Suppressor macrophage treated with lipopolysaccharide for 4 hours (primary cell): Measurements from ENCODE around the gene TRIP11.

Experiments used
- DNase-seq: peaks from one replicate; pipeline ENCODE4 v3.0.0-alpha.2; 2020

Gene TRIP11

DNA sequence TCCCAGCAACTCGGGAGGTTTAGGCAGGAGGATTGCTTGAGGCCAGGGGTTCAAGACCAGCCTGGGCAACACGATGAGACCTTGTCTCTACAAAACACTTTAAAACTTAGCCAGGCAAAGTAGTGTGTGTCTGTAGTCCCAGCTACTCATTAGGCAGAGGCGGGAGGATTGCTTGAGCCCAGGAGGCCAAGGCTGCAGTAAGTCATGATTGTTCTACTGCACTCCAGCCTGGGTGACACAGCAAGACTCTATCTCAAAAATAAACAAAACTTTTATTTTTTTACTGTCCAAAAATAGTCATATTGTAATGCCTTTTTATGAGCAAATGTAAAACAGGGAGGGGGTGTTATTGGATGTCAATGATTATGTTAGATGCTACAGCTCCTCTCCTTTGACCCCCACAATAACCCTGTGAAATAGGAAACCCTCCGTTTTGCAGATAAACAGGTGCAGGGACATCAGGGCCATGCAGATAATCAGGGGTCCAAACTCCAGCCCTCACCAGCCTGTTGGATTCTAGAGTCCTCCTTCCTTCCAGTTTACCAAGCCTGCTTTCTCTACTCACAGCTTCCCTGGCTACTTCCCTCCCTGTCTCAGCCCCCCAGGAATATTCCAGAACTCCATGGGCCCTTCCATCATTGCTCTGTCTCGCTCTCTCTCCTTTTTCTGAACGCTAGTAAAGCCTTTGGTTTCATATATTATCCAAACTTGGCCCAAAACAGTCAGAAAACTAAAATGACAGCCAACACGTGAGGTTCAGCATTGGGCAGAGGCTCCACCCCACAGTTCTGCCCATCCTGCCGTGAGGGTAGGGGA, 86.5 kb downstream of the TRIP11 start:
- DNase-seq = no peak

- peak; percentile 26 for DNase-seq
Observed at GRCh38 chr14:91947475-91948184, 92.2 kb downstream of the TRIP11 start, which contains the start of gene FBLN5. TSS of gene FBLN5 (minus strand) at chr14:91947694. CDS start at chr14:91947229, 465 bp downstream.

DNA sequence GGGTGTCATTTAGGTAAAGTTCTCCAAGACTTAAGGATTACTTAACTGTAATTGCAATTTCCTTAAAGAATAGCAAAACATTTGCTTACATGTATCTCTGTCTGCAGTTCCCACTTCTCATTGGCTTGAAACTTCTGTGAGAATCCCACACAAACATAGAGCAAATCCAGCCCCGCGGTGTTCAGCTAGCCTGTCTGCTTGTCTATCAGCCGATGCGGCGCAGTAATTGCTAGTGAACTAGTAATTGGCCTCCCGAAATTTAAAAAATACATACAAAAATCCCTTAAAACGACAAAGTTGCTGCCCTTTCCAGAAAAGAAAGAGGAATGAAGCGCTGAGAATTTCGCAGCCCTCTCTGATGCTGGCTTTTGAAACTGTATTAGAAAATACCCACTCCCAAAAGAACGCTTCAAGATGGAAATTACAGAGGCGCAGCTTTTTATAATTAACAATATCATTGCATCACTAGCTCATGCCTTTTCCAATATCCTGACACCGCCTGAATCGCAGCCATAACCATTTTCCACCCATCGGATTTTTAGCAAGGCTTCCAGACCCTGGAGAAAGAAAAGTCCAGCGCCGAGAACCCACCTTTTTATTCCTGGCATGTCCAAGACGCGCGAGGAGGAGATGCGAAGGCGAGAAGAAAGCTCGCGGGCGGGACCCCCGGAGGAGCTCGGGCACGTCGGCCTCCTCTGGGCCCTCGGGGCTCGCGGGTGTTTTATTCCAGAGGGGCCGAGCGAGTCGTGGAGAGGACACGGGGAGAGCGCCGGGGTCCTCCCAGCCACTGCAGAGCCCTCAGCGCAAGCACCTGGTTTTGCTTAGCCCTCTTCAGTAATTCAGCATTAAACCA, 93.0 kb downstream of the TRIP11 start:
- DNase-seq = no peak

- DNase-seq = no peak
Observed at GRCh38 chr14:91945751-91946621, 93.9 kb downstream of the TRIP11 start.

GRCh38 chr14:91942946-91943345, 96.9 kb downstream of the TRIP11 start:
- DNase-seq = no peak

DNA sequence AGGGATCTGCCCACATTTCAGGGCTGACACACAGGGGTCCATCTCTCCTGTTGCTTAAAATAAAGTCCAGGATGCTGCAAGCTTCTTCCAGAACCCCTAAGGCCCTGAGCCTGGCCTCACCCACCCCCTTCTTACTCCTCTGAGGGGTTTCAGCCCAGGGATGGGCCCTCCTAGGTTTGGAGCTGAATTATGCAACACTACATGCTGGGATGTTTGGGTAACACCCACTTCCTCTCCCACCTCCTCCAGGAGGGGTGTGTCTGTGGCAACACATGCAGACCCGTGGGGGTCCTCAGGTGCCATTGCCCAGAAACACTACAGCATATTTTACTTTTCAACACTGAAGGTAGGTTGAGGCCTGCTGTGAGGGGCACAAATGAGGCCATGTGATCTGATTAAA, 97.7 kb downstream of the TRIP11 start:
- DNase-seq = no peak

- no peak for DNase-seq
Observed at GRCh38 chr14:91940209-91940608, 99.7 kb downstream of the TRIP11 start.

- no peak for DNase-seq
Observed at GRCh38 chr14:91935586-91935985, 104.3 kb downstream of the TRIP11 start.

- no peak for DNase-seq
Observed at GRCh38 chr14:91934554-91935285, 105.1 kb downstream of the TRIP11 start.

- DNase-seq = no peak
Observed at GRCh38 chr14:91931478-91932088, 108.3 kb downstream of the TRIP11 start.

- no peak for DNase-seq
Observed at GRCh38 chr14:91929700-91930099, 110.2 kb downstream of the TRIP11 start.

- DNase-seq = no peak
Observed at GRCh38 chr14:91927800-91928199, 112.1 kb downstream of the TRIP11 start.

GRCh38 chr14:91927191-91927590, 112.7 kb downstream of the TRIP11 start:
- no peak for DNase-seq

DNA sequence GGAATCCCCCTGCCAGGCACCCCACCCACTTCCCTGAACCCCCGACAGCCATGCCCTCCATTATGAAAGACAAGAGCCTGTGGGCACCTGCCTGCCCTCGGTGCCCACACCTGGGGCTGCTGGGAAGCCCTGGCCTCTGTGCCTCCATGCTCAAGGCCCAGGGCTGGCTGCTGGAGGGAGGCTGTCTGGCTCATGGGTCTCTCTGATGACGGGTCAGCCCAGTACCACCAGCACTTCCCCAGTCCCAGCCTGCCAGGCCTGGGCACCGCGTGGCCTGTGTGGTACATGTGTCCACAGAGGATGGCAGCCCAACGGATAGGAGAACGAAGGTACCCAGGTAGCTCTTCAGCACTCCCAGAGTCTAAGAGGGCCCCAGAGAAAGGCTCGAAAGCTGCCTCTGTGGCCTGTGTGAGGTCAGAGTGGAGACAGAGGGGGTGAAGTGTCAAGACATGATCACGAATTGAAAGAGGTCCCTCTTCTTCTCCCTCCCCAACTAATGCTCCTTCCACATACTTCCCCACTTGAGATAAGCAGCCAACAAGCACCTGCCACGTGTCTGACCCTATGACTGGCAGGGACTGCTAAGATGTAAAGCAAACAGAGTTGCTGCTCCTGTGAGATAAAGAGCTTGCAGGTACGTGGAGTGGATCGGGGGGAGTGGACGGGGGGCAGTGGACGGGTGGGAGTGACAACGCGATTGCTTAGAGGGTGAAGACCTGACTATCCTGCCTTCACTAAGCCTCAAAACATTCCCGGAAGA, 113.5 kb downstream of the TRIP11 start:
- no peak for DNase-seq

DNA sequence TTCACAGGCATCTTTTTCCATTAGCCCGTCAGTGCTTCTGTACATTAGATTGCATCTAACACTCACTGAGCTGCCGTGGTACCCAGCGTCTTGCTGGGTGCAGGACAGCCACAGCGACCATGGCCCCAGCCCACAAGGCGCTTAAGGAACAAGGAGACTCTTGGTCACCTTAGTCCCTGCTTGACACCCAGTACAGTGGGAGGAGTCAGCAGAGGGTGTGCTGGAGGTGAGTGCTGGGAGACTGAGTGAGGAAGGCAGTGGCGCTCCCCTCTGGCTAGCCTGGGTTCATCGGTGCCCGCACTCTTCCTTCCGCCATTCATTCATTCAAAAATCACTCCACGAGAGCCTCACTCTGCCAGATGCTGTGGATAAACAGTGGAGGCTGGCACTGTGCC, 114.1 kb downstream of the TRIP11 start:
- DNase-seq = no peak

DNA sequence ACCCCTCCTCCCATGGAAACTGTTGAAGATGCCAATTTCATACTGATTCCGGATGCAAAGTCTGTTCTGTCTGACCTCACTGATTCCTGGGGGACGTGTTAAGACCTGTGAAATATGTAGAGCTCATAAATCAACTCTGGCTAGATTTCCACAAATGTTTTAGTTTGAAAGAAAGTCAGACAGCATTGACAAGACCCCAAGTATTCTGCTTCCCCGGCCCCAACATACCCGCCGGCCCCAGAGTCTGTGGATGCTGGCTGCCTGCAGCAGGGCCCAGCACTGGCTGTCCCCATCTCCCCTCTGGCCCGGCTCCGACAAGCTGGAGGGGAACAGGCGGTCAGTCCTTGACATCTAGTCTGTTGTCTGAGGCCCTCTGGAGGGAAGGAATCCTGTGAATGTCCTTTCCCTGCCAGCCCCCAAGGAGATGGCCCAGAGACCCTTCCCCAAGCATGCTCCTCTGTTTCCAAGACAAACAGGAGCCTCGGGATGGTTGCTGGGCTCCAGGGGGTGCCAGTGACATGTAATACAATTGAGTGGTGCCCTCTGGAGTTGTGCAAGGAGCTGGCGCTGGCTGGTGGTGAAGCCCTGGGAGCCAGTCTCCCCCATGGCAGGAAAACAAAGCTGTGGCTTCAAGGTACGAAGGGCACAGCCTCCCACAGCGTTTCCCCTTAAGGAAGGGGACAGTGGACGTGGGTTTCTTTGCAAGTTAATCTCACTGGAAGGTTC, 114.7 kb downstream of the TRIP11 start:
- DNase-seq = no peak

DNA sequence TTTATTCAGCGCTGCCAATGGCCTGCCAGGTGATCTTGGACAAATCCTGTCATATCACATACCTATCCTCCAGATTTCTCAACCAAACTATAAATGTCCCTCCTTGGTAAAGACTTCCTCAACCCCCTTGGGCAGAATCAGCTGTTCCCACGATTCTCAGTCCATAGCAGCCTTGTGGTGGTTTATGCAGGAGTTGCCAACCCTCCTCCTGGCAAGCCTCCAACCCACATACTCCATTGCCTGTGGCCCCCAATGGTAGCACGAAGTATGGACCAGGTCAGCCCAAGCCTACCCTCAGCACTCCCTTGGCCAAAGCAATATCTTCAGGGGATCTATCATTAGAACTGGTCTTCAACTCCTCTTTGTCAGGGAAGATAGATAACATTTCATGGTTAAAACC, 119.3 kb downstream of the TRIP11 start:
- DNase-seq = no peak

DNA sequence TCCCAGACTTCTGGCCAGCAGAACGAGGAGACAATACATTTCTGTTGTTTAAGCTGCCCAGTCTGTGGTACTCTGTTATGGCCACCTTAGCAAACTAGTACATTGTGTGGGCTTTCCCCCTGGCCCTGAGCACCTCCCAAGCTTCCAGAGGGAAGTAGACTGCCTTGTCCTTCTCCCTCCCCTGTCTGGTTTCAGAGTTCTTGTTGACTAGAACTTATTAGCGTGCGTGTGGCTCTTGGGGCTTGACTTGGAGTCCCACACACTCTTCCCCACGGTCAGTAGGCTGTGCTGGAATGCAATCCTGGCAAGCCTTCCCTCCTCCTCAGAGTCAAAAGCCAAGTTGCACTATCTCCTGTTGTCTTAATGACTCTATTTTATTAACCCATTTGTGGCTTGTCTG, 120.0 kb downstream of the TRIP11 start:
- DNase-seq = no peak

GRCh38 chr14:91918186-91918883, 121.5 kb downstream of the TRIP11 start:
- DNase-seq = no peak
